Endothelial cell of umbilical vein (primary cell): ENCODE measurements around the gene KRTCAP2.

Source experiments
- TF ChIP-seq, protein P1 (sequence below), 2 donors: IDR thresholded peaks; 1 replicate in 1 of 2; 2 replicates in 1 of 2; pipeline ENCODE4 v1.5.1; 2011; ENCODE audit warnings: low read length in 2 of 2, mild to moderate bottlenecking in 2 of 2, moderate library complexity in 2 of 2, control low read depth in 1 of 2, inconsistent platforms in 1 of 2, low read depth in 1 of 2; ENCODE audit not compliant: insufficient read depth in 1 of 2; ENCODE audit errors: extremely low read depth in 1 of 2
- TF ChIP-seq, protein P2 (sequence below): IDR thresholded peaks from 2 replicates; pipeline ENCODE4 v1.6.1; 2011; ENCODE audit not compliant: insufficient read depth, insufficient read length

DNA sequence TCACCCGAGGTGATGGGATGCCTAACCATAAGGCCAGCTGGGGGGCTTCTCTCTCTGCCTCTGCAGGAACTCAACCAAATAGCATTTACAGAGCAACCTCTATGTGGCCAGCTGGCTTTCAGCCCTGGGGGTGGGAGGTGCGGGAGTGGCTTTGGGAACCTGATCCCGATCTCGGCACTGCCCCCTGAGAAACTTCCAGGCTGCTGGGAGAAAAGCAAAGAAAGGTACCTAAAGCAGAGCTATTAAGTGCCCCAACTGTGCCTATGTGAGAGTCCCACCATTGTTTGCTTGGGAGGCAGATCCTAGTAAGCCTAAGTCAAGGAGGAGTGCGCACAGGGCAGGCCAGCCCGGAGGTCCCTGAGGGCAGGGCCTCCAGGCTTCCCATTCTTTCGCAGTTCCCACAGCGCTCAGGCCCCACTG lies 7.0 kb downstream of the KRTCAP2 start:
- TF ChIP-seq, protein P1, sequence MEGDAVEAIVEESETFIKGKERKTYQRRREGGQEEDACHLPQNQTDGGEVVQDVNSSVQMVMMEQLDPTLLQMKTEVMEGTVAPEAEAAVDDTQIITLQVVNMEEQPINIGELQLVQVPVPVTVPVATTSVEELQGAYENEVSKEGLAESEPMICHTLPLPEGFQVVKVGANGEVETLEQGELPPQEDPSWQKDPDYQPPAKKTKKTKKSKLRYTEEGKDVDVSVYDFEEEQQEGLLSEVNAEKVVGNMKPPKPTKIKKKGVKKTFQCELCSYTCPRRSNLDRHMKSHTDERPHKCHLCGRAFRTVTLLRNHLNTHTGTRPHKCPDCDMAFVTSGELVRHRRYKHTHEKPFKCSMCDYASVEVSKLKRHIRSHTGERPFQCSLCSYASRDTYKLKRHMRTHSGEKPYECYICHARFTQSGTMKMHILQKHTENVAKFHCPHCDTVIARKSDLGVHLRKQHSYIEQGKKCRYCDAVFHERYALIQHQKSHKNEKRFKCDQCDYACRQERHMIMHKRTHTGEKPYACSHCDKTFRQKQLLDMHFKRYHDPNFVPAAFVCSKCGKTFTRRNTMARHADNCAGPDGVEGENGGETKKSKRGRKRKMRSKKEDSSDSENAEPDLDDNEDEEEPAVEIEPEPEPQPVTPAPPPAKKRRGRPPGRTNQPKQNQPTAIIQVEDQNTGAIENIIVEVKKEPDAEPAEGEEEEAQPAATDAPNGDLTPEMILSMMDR (IDR thresholded peaks at IDR 0.05; ENCODE audit: extremely low read depth in 1 of 2, insufficient read depth in 1 of 2, low read depth in 1 of 2, low read length in 2 of 2): no peak
- TF ChIP-seq, protein P2, sequence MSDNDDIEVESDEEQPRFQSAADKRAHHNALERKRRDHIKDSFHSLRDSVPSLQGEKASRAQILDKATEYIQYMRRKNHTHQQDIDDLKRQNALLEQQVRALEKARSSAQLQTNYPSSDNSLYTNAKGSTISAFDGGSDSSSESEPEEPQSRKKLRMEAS: no peak
